Glutamatergic neuron (in vitro differentiated cells): Measurements from ENCODE around the gene CD300E. TPM values are rescaled to one million over a fixed set of nuclear protein-coding genes. Genes with fewer than 3 reads are reported as not detected.

Experiments
- DNase-seq: peaks from one replicate; pipeline ENCODE4 v3.0.0; 2022
- H3K27ac Mint-ChIP-seq: one replicate; pipeline ENCODE4 v1.8.0; 2020; ENCODE audit warnings: mild to moderate bottlenecking, mixed read lengths, inconsistent platforms; ENCODE audit not compliant: unreplicated experiment
- H3K27me3 Mint-ChIP-seq: one replicate; pipeline ENCODE4 v1.8.0; 2020; ENCODE audit warnings: mild to moderate bottlenecking, moderate library complexity, mixed read lengths, inconsistent platforms; ENCODE audit not compliant: unreplicated experiment
- H3K36me3 Mint-ChIP-seq: one replicate; pipeline ENCODE4 v1.8.0; 2020; ENCODE audit warnings: mild to moderate bottlenecking, mixed read lengths, inconsistent platforms; ENCODE audit not compliant: unreplicated experiment
- H3K4me1 Mint-ChIP-seq: one replicate; pipeline ENCODE4 v1.8.0; 2020; ENCODE audit warnings: mild to moderate bottlenecking, low read depth, mixed read lengths, inconsistent platforms; ENCODE audit not compliant: unreplicated experiment
- H3K4me3 Mint-ChIP-seq: one replicate; pipeline ENCODE4 v1.8.0; 2020; ENCODE audit warnings: mild to moderate bottlenecking, mixed read lengths, inconsistent platforms; ENCODE audit not compliant: unreplicated experiment
- H3K9me3 Mint-ChIP-seq: one replicate; pipeline ENCODE4 v1.8.0; 2020; ENCODE audit warnings: mild to moderate bottlenecking, moderate library complexity, mixed read lengths, inconsistent platforms; ENCODE audit not compliant: unreplicated experiment
- total RNA-seq: library from RNA; stranded (reverse); fragmentation: NEBNext Ultra II Directional; extraction: Animal tissue kit (Norgen Biotek cat#: 25700); gene quantifications from one replicate; pipeline ENCODE4 v1.2.1, GENCODE V29; 2021; ENCODE audit not compliant: unreplicated experiment
- TF ChIP-seq, protein P1 (sequence below): fragments of 200-600 bp; sonication (generic); IDR thresholded peaks from one replicate; pipeline ENCODE4 v1.5.0; 2021; ENCODE audit not compliant: partially characterized antibody, unreplicated experiment

CD300E gene
- total RNA-seq, 1 donor from 2014 or later: not detected

DNA sequence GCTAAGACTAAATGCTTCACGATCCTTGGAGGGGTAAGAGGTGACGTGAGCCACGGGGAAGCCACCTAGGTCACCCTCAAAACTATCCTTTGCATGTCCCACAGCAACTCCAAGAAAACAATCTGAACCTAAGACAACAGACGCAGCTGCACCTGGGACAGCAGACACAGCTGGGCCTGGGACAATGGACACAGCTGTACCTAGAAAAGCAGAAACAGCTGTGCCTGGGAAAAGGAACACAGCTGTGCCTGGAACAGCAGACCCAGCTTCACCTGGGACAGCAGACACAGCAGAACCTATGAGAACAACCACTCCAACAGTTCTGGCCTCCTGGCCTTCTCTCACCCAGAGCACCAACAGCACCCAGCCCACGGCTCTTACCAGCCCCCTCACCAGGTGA, 19.8 kb downstream of the CD300E start:
- peak overlapping the region; percentile 91 for H3K27ac Mint-ChIP-seq
- H3K4me1 Mint-ChIP-seq: peaks cover 69% of the 10 kb centered on the region
- peaks cover 24% of the 10 kb centered on the region for H3K9me3 Mint-ChIP-seq
- H3K4me3 Mint-ChIP-seq: peak overlapping the region; percentile 56
- peaks cover 17% of the 10 kb centered on the region for H3K27me3 Mint-ChIP-seq
- TF ChIP-seq, protein P1, sequence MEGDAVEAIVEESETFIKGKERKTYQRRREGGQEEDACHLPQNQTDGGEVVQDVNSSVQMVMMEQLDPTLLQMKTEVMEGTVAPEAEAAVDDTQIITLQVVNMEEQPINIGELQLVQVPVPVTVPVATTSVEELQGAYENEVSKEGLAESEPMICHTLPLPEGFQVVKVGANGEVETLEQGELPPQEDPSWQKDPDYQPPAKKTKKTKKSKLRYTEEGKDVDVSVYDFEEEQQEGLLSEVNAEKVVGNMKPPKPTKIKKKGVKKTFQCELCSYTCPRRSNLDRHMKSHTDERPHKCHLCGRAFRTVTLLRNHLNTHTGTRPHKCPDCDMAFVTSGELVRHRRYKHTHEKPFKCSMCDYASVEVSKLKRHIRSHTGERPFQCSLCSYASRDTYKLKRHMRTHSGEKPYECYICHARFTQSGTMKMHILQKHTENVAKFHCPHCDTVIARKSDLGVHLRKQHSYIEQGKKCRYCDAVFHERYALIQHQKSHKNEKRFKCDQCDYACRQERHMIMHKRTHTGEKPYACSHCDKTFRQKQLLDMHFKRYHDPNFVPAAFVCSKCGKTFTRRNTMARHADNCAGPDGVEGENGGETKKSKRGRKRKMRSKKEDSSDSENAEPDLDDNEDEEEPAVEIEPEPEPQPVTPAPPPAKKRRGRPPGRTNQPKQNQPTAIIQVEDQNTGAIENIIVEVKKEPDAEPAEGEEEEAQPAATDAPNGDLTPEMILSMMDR: no peak
- no peaks in the 10 kb centered on the region for H3K36me3 Mint-ChIP-seq
- DNase-seq: no peak

DNA sequence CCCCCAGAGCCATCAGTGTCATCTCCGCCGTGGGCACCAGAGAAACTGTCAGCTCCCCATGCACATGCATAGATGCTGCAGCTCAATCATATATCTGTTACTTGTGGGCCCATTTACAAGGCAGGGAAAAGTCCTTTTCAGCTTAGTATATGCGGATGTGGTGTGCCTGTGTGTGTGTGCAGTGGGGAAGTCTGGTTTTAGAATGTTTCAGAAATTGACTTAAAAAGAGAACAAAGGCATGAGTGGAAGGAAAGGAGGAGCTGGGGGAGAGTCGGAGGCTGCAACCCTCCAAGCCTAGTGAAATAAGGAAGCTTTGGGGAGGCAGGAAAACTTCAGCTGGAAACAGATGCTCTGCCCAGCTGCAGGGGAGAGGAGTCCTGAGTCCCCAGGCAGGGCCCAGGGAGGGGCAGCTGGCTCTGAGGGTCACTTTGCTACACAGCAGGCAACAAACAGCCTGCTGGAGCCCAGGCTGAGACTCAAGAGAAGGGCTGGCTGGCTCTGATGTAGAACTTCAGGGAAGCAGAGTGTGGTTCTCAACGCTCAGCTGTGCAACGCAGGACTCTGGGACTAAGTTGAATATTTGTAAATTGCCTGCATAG, 20.4 kb downstream of the CD300E start:
- H3K9me3 Mint-ChIP-seq: peaks cover 27% of the 10 kb centered on the region
- peak overlapping the region; percentile 91 for H3K27ac Mint-ChIP-seq
- H3K27me3 Mint-ChIP-seq: peaks cover 18% of the 10 kb centered on the region
- H3K4me3 Mint-ChIP-seq: peak overlapping the region; percentile 60
- TF ChIP-seq, protein P1: no peak
- no peaks in the 10 kb centered on the region for H3K36me3 Mint-ChIP-seq
- DNase-seq: peak; percentile 50
- peaks cover 69% of the 10 kb centered on the region for H3K4me1 Mint-ChIP-seq

DNA sequence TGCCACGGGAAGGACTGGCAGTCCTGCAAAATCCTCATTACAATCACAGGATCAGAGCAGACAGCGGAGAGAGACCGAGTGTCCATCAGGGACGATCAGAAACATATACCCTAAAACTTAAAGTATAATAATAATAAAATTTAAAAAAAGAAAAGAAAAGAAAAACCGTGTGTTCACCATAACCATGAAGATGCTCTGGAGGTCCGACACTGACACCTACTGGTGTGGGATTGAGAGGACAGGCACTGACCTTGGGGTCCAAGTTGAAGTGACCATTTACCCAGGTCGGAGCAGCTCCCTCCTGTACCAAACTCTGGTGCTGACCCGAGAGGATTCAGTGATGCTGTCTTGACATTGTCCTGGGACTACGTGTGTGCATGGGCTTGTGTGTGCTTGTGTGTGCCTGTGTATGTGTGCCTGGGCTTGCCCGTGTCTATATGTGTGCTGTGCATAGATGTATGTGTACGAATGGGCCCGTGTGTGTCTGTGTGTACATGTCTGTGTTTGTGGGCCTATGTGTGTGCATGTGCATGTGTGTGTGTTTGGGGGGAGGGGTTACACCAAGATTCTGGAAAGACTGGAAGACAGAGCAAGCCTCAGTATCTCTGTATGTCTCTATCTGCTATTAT, 21.5 kb downstream of the CD300E start:
- H3K27me3 Mint-ChIP-seq: peaks cover 15% of the 10 kb centered on the region

DNA sequence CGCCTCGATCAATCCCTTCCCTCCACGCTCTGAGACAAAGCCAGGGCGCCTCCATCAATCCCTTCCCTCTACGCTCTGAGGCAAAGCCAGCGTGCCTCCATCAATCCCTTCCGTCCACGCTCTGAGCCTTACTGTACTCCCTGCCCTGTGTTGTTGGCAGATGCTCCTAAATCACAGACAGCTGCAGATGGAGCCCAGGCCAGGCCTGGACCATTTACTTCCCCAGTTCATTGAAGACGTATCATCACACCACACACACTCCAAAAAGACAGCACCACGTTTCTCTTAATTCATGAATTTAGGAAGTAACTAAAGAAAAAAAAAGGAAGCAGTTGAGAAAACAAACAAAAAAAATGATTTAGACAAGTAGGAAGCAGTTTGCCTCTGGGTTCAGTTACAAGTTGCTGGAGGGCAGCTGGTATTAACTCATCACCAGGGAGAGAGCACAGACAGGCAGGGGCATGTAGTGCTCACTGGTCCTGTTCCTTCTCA, 24.0 kb downstream of the CD300E start:
- H3K36me3 Mint-ChIP-seq: peaks cover 5% of the 10 kb centered on the region
- H3K4me1 Mint-ChIP-seq: peaks cover 43% of the 10 kb centered on the region
- H3K9me3 Mint-ChIP-seq: peaks cover 17% of the 10 kb centered on the region
- no peak overlapping the region for H3K4me3 Mint-ChIP-seq
- TF ChIP-seq, protein P1: no peak
- H3K27me3 Mint-ChIP-seq: peaks cover 16% of the 10 kb centered on the region
- DNase-seq: peak; percentile 50
- H3K27ac Mint-ChIP-seq: peak overlapping the region; percentile 86

More for the DNA sequence above, 21.5 kb downstream of the CD300E start:
- Mint-ChIP-seq H3K27ac (peak overlapping the region; percentile 20), H3K36me3 (no peaks in the 10 kb centered on the region), H3K4me3 (no peak overlapping the region), H3K4me1 (peaks cover 58% of the 10 kb centered on the region), H3K9me3 (peaks cover 22% of the 10 kb centered on the region)
- TF ChIP-seq, protein P1: peak; percentile 79
- DNase-seq: peak; percentile 66

DNA sequence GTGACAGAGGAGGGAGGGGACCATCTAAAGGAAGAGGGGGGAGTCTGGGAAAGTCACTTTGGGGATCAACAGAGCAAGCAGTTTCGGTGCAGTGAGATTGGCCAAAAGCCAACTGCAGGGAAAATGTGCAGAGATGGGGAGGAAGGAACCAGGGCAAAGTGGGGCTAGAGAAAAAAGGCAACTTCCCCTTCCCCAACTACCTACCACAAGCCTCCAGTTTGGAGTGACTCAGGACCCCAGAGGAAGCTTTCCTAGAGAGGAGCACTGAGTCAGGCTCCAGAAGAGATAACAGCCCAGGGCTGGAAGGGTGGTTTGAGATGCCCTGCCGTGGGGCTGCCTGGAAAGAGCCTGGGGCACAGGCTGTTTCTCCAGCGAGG, 24.5 kb downstream of the CD300E start:
- H3K36me3 Mint-ChIP-seq: peaks cover 5% of the 10 kb centered on the region
- peak overlapping the region; percentile 48 for H3K4me3 Mint-ChIP-seq

More for the DNA sequence above, 24.5 kb downstream of the CD300E start:
- Mint-ChIP-seq H3K27ac (peak overlapping the region; percentile 83), H3K9me3 (peaks cover 17% of the 10 kb centered on the region), H3K27me3 (peaks cover 16% of the 10 kb centered on the region), H3K4me1 (peaks cover 43% of the 10 kb centered on the region)
- DNase-seq: no peak
- TF ChIP-seq, protein P1: no peak
